ENCODE measurements around the gene KCTD2.
"Not testable (repeated sequence)": the region's sequence is repeated elsewhere in the genome, so short reads cannot be mapped to it uniquely, and the experiment has no call there.

KCTD2 gene

DNA sequence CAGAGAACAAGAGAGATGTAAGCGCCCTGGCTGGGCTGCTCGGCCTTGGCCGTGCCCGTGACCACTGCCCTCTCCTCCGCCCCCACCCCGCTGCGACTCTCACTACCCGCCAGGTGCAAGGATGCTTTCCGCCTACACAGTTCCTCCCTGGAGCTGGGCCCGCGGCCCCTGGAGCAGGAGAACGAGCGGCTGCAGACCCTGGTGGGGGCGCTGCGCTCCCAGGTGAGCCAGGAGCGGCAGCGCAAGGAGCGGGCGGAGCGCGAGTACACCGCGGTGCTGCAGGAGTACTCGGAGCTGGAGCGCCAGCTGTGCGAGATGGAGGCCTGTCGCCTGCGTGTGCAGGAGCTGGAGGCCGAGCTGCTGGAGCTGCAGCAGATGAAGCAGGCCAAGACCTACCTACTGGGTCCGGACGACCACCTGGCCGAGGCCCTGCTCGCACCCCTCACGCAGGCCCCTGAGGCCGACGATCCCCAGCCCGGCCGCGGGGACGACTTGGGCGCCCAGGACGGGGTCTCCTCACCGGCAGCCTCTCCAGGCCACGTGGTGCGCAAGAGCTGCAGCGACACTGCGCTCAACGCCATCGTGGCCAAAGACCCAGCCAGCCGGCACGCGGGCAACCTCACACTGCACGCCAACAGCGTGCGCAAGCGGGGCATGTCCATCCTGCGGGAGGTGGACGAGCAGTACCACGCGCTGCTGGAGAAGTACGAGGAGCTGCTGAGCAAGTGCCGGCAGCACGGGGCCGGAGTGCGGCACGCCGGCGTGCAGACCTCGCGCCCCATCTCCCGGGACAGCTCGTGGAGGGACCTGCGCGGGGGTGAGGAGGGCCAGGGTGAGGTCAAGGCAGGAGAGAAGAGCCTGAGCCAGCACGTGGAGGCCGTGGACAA is 43.7 kb upstream of the KCTD2 start:
- CTCF ChIA-PET: interaction anchor here (1.1 to 3.9 kb wide), 2 partner anchors 9 to 16 kb away, joined by 3 to 27 read pairs; partner anchors contain the start of genes CDR2L and MRPL58
- no peak for DNase-seq (ENCODE audit: low read depth, low spot score)
- no peak overlapping the region for H3K4me3 ChIP-seq (ENCODE audit: low read depth, low read length)
- TF ChIP-seq, protein P1, sequence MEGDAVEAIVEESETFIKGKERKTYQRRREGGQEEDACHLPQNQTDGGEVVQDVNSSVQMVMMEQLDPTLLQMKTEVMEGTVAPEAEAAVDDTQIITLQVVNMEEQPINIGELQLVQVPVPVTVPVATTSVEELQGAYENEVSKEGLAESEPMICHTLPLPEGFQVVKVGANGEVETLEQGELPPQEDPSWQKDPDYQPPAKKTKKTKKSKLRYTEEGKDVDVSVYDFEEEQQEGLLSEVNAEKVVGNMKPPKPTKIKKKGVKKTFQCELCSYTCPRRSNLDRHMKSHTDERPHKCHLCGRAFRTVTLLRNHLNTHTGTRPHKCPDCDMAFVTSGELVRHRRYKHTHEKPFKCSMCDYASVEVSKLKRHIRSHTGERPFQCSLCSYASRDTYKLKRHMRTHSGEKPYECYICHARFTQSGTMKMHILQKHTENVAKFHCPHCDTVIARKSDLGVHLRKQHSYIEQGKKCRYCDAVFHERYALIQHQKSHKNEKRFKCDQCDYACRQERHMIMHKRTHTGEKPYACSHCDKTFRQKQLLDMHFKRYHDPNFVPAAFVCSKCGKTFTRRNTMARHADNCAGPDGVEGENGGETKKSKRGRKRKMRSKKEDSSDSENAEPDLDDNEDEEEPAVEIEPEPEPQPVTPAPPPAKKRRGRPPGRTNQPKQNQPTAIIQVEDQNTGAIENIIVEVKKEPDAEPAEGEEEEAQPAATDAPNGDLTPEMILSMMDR (IDR thresholded peaks at IDR 0.05; ENCODE audit: insufficient read depth, low read length, missing control alignments): no peak
- POLR2A ChIA-PET: interaction anchor here (0.6 to 0.8 kb wide), 2 partner anchors 9 to 12 kb away, joined by 3 read pairs; partner anchors contain the start of gene MRPL58

DNA sequence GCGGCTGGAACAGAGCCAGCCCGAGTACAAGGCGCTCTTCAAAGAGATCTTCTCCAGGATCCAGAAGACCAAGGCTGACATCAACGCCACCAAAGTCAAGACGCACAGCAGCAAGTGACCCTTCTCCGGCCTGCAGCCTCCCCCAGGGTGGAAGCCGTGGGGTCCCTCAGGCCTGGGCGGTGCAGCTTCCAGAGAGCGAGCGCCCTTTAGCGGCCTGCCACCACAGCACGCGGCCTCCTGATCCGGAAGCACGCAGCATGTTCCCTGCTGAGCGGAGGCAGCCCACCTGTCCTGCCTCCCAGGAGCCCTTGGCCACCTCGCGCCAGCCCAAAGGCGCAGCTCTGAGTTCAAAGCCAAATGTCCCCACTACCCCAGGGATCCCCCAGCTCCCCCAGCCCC is 43.1 kb upstream of the KCTD2 start:
- ChIA-PET POLR2A (no interaction called here), CTCF (interaction anchor here (1.1 to 3.9 kb wide), 3 partner anchors 8 to 42 kb away, joined by 3 to 27 read pairs (median 3); partner anchors contain the start of genes CDR2L and MRPL58)
- no peak for DNase-seq (ENCODE audit: low read depth, low spot score)
- TF ChIP-seq, protein P1 (IDR thresholded peaks at IDR 0.05; ENCODE audit: insufficient read depth, low read length, missing control alignments): no peak
- H3K4me3 ChIP-seq (ENCODE audit: low read depth, low read length): no peak overlapping the region

DNA sequence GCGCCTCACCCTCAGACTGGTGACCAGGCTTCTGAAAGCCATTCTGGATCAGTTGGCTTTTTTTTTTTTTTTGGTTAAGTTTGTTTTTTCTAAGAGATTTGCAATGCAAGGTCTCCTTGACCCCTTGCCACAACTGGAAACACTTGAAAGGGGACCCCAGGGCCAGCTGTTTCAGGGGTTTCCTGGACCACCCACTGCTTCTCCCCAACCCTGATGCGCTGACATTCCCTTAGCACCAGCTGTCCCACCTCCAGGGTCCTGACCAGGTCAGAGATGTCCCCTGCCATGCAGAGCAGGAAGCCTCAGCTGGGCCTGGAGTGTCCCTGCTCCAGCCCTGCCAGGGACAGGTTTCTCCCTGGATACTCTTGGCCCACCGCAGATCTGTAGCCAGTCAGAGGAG is 42.7 kb upstream of the KCTD2 start:
- POLR2A ChIA-PET: no interaction called here
- DNase-seq (ENCODE audit: low read depth, low spot score): no peak
- TF ChIP-seq, protein P1 (IDR thresholded peaks at IDR 0.05; ENCODE audit: insufficient read depth, low read length, missing control alignments): no peak
- CTCF ChIA-PET: interaction anchor here (1.1 to 3.9 kb wide), 3 partner anchors 8 to 43 kb away, joined by 3 to 27 read pairs (median 3); partner anchors contain the start of genes CDR2L and MRPL58
- no peak overlapping the region for H3K4me3 ChIP-seq (ENCODE audit: low read depth, low read length)

DNA sequence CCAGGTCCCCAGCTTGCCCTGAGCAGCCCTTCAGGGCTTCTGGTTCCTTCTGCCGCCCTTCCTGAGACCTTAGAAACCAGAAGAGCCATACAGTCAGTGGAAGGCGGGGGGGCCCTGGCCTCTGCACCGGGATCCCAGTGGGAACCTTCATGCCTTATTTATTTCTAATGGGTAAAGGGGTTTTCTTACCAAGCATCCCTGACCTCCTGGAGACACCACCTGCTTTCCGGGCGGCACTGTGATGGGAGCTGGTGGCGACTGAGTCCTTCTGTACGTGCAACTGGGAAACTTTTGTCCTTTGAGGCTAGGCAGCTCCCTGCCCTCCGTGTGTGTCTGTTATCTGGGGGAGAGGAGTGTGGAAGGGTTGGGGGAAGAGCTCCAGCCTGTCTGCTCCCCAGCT is 41.7 kb upstream of the KCTD2 start:
- POLR2A ChIA-PET: no interaction called here
- TF ChIP-seq, protein P1 (IDR thresholded peaks at IDR 0.05; ENCODE audit: insufficient read depth, low read length, missing control alignments): no peak
- DNase-seq (ENCODE audit: low read depth, low spot score): no peak
- CTCF ChIA-PET: interaction anchor here (1.2 to 1.4 kb wide), 2 partner anchors 8 to 44 kb away, joined by 3 to 4 read pairs; no protein-coding TSS in a partner anchor
- no peak overlapping the region for H3K4me3 ChIP-seq (ENCODE audit: low read depth, low read length)

DNA sequence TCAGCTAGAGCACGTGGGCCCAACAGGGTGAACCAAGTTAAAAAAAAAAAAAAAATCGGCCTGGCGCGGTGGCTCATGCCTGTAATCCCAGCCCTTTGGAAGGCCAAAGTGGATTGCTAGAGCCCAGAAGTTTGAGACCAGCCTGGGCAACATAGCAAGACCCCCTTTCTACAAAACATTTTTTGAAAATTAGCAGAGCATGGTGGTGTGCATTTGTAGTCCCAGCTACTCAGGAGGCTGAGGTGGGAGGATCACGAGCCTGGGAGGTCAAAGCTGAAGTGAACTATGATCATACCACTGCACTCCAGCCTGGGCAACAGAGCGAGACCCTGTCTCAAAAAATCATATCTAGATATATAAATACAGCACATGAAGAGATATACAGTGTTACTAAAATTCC is 40.9 kb upstream of the KCTD2 start:
- H3K4me3 ChIP-seq (ENCODE audit: low read depth, low read length); DNase-seq (ENCODE audit: low read depth, low spot score); POLR2A ChIA-PET: not testable (repeated sequence)
- CTCF ChIA-PET: interaction anchor here (0.9 to 2.6 kb wide), 4 partner anchors 9 to 45 kb away, joined by 3 to 15 read pairs (median 4); no protein-coding TSS in a partner anchor

DNA sequence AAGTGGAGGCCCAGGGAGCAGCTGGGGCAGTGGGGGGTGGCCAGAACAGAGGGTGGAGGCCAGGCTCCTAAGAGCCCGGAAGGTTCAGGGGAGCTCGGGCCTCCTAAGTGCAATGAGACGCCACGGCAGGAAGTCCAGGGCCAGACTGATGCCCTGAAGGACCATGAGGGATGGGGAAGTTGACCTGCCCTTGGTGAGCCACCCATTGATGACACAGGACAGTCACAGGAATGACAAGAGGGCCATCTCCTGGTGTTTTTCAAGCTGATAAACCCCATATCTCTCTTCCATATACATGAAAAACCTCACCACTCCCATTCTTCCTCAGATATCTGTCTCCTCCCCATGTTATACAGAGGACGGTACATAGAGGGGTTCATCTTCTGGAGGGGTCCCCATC is 40.4 kb upstream of the KCTD2 start:
- CTCF ChIA-PET: interaction anchor here (0.9 to 2.6 kb wide), 3 partner anchors 18 to 45 kb away, joined by 3 to 15 read pairs (median 4); no protein-coding TSS in a partner anchor
- H3K4me3 ChIP-seq (ENCODE audit: low read depth, low read length): no peak overlapping the region
- no peak for DNase-seq (ENCODE audit: low read depth, low spot score)
- TF ChIP-seq, protein P1 (IDR thresholded peaks at IDR 0.05; ENCODE audit: insufficient read depth, low read length, missing control alignments): no peak
- POLR2A ChIA-PET: no interaction called here

Measured in AG04449 (cell line).